ENCODE measurements around the gene ZNF493. TPM values are rescaled to one million over a fixed set of nuclear protein-coding genes. Genes with fewer than 3 reads are reported as not detected.

The ZNF493 gene
- 10 to 100 TPM; 19.4 to 22.6 TPM for total RNA-seq

DNA sequence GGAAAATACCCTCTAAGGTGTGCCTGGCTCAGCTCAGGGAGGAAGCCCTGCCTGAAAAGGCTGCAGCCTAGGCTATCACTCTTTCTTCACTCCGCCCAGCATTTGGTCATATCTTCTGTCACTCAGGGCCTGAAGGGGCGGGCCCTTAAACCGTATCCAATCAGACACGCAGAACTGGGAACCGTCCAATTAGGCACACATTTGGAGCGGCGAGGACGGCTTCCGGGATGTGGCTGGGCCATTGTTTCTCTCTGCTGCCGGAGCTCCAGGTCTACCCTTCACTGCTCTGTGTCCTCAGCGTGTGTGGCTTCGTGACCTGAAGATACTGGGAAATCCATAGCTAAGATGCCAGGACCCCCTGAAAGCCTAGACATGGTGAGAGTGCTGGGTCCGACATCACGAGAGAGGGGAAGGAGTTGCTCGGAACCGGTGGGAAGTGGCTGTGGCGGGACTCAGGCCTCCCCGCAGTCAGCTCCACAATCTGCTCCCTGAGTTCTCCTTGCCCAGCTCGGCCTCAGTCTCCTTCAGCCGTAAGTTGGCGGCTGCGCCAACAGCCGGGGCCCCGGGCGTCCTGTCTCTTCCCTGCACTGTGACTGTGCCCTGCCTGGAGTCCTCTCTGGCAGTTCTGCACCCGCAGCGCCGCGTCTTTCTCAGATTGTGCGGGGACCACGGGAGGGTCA, at the start of gene ZNF493:
TSS of gene ZNF493 (plus strand) at position 241 of the 680 bp plus-strand sequence. CDS start at position 346, 105 bp downstream.
- Mint-ChIP-seq H3K9me3 (peaks cover 7% of the 10 kb centered on the region), H3K36me3 (peaks cover 23% of the 10 kb centered on the region), H3K4me3 (peak within 1 kb of the TSS; percentile 91), H3K27ac (peak within 1 kb of the TSS; percentile 76 to 91), H3K27me3 (peaks cover 0 to 5% of the 10 kb centered on the region in 2 donors), H3K4me1 (ENCODE audit: low read depth in 2 of 2) (peaks cover 19% of the 10 kb centered on the region in 2 donors)
- ATAC-seq (peak; percentile 100), DNase-seq (ENCODE audit: low spot score) (peak; percentile 91)

- H3K27ac Mint-ChIP-seq, result no peak overlapping the region
These were observed 44.1 kb upstream of the ZNF493 start for GRCh38 chr19:21352830-21353229.

DNA sequence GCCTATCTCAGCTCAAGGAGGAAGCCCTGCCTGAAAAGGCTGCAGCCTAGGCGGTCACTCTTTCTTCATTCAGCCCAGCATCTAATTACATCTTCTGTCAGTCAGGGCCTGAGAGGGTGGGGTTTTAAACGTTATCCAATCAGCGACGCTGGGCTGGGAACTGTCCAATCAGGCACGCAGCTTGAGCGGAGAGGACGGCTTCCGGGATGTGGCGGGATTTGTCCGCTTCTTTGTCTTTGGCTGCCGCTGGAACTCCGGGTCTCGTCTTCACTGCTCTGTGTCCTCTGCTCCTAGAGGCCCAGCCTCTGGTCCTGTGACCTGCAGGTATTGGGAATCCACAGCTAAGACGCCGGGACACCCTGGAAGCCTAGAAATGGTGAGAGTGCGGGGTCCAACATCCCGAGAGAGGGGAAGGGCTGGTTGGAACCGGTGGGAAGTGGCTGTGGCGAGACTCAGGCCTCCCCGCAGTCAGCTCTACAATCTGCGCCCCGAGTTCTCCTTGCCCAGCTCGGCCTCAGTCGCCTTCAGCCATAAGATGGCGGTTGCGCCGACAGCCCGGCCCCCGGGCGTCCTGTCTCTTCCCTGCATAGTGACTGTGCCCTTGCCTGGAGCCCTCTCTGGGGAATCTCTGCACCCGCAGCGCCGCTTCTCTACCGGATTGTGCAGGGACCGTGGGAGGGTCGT, 38.0 kb upstream of the ZNF493 start, which contains the start of gene ZNF738:
TSS of gene ZNF738 (plus strand) at position 233 of the 684 bp plus-strand sequence. CDS start at position 374, 141 bp downstream.
- peak within 1 kb of the TSS; percentile 88 to 96 for H3K27ac Mint-ChIP-seq
- peak within 1 kb of the TSS; percentile 93 for H3K4me3 Mint-ChIP-seq
- H3K9me3 Mint-ChIP-seq, result no peaks in the 10 kb centered on the region
- peak; percentile 90 for DNase-seq (ENCODE audit: low spot score)
- peaks cover 4 to 8% of the 10 kb centered on the region in 2 donors for H3K4me1 Mint-ChIP-seq (ENCODE audit: low read depth in 2 of 2)
- peak; percentile 98 to 99 for ATAC-seq
- peaks cover 14% of the 10 kb centered on the region for H3K36me3 Mint-ChIP-seq
- no peaks in the 10 kb centered on the region for H3K27me3 Mint-ChIP-seq

More at GRCh38 chr19:21352830-21353229, 44.1 kb upstream of the ZNF493 start:
- Mint-ChIP-seq H3K4me3 (no peak overlapping the region), H3K36me3 (peaks cover 16% of the 10 kb centered on the region), H3K4me1 (ENCODE audit: low read depth in 2 of 2) (no peaks in the 10 kb centered on the region), H3K27me3 (peaks cover 0 to 3% of the 10 kb centered on the region in 2 donors), H3K9me3 (peaks cover 4% of the 10 kb centered on the region)
- ATAC-seq (no peak), DNase-seq (ENCODE audit: low spot score) (no peak)

DNA sequence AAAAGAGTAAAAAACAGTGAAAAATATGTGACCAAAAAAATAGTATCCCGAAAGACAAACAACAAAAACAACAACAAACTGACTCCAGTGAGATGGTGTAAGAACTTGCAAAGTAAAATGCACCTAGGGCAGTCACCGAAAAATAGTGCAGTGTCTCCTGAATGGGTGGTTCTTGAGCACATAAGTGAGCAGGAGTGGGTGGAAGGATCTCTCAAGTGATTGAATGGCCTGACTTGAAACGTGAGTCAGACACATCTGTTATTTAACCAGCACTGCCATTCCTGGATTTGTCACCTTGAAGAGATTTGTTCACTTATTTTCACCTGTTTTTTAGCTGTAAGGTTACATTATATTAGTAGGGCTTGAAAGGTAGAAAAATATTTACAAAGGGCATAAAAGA, 34.6 kb upstream of the ZNF493 start:
- DNase-seq (ENCODE audit: low spot score), result no peak
- peaks cover 27% of the 10 kb centered on the region for H3K36me3 Mint-ChIP-seq

GRCh38 chr19:21383980-21384582, 12.9 kb upstream of the ZNF493 start:
- H3K9me3 Mint-ChIP-seq, result peaks cover 19% of the 10 kb centered on the region
- no peaks in the 10 kb centered on the region for H3K4me1 Mint-ChIP-seq (ENCODE audit: low read depth in 2 of 2)
- no peak overlapping the region for H3K4me3 Mint-ChIP-seq
- no peaks in the 10 kb centered on the region for H3K27me3 Mint-ChIP-seq
- peaks cover 68% of the 10 kb centered on the region for H3K36me3 Mint-ChIP-seq
- DNase-seq (ENCODE audit: low spot score), result no peak
- H3K27ac Mint-ChIP-seq, result no peak overlapping the region
- no peak for ATAC-seq

More for the DNA sequence above, 34.6 kb upstream of the ZNF493 start:
- ATAC-seq, result no peak
- Mint-ChIP-seq H3K27ac (no peak overlapping the region), H3K9me3 (no peaks in the 10 kb centered on the region), H3K4me3 (no peak overlapping the region), H3K27me3 (no peaks in the 10 kb centered on the region), H3K4me1 (ENCODE audit: low read depth in 2 of 2) (peaks cover 7 to 8% of the 10 kb centered on the region in 2 donors)

GRCh38 chr19:21396121-21396520, 812 bp upstream of the ZNF493 start:
- peaks cover 0 to 5% of the 10 kb centered on the region in 2 donors for H3K27me3 Mint-ChIP-seq
- peaks cover 19% of the 10 kb centered on the region in 2 donors for H3K4me1 Mint-ChIP-seq (ENCODE audit: low read depth in 2 of 2)
- H3K36me3 Mint-ChIP-seq, result peaks cover 23% of the 10 kb centered on the region
- peaks cover 10% of the 10 kb centered on the region for H3K9me3 Mint-ChIP-seq
- peak overlapping the region in 1 of 2 donors; percentile 91 for H3K27ac Mint-ChIP-seq
- ATAC-seq (no peak), DNase-seq (ENCODE audit: low spot score) (no peak)
- H3K4me3 Mint-ChIP-seq, result no peak overlapping the region

DNA sequence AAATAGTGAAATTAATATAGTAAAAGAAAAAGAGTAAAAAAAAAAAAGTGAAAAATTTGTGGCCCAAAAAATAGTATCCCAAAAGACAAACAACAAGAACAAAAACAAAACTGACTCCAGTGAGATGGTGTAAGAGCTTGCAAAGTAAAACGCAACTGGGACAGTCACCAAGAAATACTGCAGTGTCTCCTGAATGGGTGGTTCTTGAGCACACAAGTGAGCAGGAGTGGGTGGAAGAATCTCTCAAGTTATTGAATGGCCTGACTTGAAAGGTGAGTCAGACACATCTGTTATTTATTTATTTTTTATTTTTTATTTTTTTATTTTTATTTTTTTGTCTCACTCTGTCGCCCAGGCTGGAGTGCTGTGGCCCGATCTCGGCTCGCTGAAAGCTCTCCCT, 1.9 kb downstream of the ZNF493 start:
- Mint-ChIP-seq H3K36me3 (peaks cover 28% of the 10 kb centered on the region), H3K4me3 (no peak overlapping the region), H3K4me1 (ENCODE audit: low read depth in 2 of 2) (peaks cover 31 to 35% of the 10 kb centered on the region in 2 donors), H3K27me3 (no peaks in the 10 kb centered on the region), H3K27ac (no peak overlapping the region), H3K9me3 (peaks cover 3% of the 10 kb centered on the region)
- no peak for DNase-seq (ENCODE audit: low spot score)
- no peak for ATAC-seq

GRCh38 chr19:21402303-21402985, 5.5 kb downstream of the ZNF493 start:
- peaks cover 24 to 32% of the 10 kb centered on the region in 2 donors for H3K4me1 Mint-ChIP-seq (ENCODE audit: low read depth in 2 of 2)
- no peak for ATAC-seq
- H3K9me3 Mint-ChIP-seq, result no peaks in the 10 kb centered on the region
- no peaks in the 10 kb centered on the region for H3K27me3 Mint-ChIP-seq
- peaks cover 17% of the 10 kb centered on the region for H3K36me3 Mint-ChIP-seq
- DNase-seq (ENCODE audit: low spot score), result no peak
- no peak overlapping the region for H3K27ac Mint-ChIP-seq
- no peak overlapping the region for H3K4me3 Mint-ChIP-seq

DNA sequence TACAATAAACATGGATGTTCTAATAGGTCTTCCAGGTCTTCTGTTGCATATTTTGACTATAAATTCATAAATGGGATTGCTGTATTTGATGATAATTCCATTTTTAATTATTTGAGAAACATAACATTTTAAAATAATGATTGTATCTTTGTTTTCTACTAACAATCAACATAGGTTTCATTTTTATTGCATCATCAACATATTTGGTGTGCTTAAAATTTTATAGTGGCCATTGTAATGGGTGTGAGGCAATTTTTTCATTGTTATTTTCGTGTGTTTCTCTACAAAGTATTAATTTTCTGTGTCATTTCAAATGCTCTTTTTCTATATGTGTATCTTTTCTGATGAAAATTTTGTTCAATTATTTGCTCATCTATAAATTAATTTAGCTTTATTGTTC, 13.2 kb downstream of the ZNF493 start:
- Mint-ChIP-seq H3K9me3 (no peaks in the 10 kb centered on the region), H3K27me3 (no peaks in the 10 kb centered on the region), H3K4me1 (ENCODE audit: low read depth in 2 of 2) (peaks cover 0 to 5% of the 10 kb centered on the region in 2 donors), H3K36me3 (peaks cover 47% of the 10 kb centered on the region), H3K27ac (no peak overlapping the region), H3K4me3 (no peak overlapping the region)
- DNase-seq (ENCODE audit: low spot score), result no peak
- no peak for ATAC-seq

DNA sequence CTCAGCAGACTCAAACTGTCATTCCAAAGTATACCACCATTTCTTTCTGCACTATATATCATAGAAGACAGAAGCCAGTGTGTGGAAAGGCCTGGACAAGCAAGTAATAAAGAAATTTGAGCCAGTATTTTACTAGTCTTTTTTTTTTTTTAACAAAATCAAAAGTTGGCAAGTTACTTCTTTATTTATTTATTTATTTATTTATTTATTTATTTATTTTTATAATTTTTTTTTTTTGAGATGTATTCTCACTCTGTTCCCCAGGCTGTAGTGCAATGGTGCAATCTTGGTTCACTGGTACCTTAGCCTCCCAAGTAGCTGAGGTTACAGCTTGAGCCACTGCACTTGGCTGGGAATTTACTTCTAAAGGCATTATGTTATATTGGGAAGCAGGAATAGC, 25.3 kb downstream of the ZNF493 start:
- Mint-ChIP-seq H3K27me3 (no peaks in the 10 kb centered on the region), H3K4me1 (ENCODE audit: low read depth in 2 of 2) (no peaks in the 10 kb centered on the region), H3K4me3 (no peak overlapping the region), H3K27ac (no peak overlapping the region), H3K9me3 (peaks cover 34% of the 10 kb centered on the region), H3K36me3 (peaks cover 76% of the 10 kb centered on the region)
- ATAC-seq, result no peak
- no peak for DNase-seq (ENCODE audit: low spot score)

DNA sequence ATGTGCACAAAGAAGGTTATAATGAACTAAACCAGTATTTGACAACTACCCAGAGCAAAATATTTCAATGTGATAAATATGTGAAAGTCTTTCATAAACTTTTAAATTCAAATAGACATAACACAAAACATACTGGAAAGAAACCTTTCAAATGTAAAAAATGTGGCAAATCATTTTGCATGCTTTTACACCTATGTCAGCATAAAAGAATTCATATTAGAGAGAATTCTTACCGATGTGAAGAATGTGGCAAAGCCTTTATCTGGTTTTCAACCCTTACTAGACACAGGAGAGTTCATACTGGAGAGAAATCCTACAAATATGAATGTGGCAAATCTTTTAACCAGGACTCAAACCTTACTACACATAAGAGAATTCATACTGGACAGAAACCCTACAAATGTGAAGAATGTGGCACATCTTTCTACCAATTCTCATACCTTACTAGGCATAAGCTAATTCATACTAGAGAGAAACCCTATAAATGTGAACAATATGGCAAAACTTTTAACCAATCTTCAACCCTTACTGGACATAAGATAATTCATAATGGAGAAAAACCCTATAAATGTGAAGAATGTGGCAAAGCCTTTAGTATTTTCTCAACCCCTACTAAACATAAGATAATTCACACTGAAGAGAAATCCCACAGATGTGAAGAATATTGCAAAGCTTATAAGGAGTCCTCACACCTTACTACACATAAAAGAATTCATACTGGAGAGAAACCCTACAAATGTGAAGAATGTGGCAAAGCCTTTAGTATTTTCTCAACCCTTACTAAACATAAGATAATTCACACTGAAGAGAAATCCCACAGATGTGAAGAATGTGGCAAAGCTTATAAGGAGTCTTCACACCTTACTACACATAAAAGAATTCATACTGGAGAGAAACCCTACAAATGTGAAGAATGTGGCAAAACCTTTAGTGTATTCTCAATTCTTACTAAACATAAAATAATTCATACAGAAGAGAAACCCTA, 26.4 kb downstream of the ZNF493 start:
- H3K27me3 Mint-ChIP-seq, result no peaks in the 10 kb centered on the region
- no peak overlapping the region for H3K4me3 Mint-ChIP-seq
- no peak for ATAC-seq
- no peak overlapping the region for H3K27ac Mint-ChIP-seq
- DNase-seq (ENCODE audit: low spot score), result no peak
- no peaks in the 10 kb centered on the region for H3K4me1 Mint-ChIP-seq (ENCODE audit: low read depth in 2 of 2)
- peaks cover 29% of the 10 kb centered on the region for H3K9me3 Mint-ChIP-seq
- peaks cover 65% of the 10 kb centered on the region for H3K36me3 Mint-ChIP-seq

- ATAC-seq, result no peak
- no peak for DNase-seq (ENCODE audit: low spot score)
- Mint-ChIP-seq H3K36me3 (peaks cover 22% of the 10 kb centered on the region), H3K27me3 (no peaks in the 10 kb centered on the region), H3K4me1 (ENCODE audit: low read depth in 2 of 2) (no peaks in the 10 kb centered on the region), H3K27ac (no peak overlapping the region), H3K4me3 (no peak overlapping the region), H3K9me3 (peaks cover 13% of the 10 kb centered on the region)
These were observed 33.7 kb downstream of the ZNF493 start for GRCh38 chr19:21430675-21431074.
